Fibroblast of lung (primary cell): ENCODE measurements around the gene SEC24A.

Experiments used
- CTCF ChIP-seq, 2 donors: IDR thresholded peaks in 1 of 2; conservative IDR thresholded peaks in 1 of 2; 1 replicate in 1 of 2; 2 replicates in 1 of 2; pipeline ENCODE4 v1.5.1; 2011 to 2012; ENCODE audit warnings: low read length in 2 of 2, control low read depth in 1 of 2, inconsistent platforms in 1 of 2, low read depth in 1 of 2, mild to moderate bottlenecking in 1 of 2
- EZH2 ChIP-seq: IDR thresholded peaks from 2 replicates; pipeline ENCODE4 v1.5.1; 2012; ENCODE audit warnings: low read length, control low read depth, mild to moderate bottlenecking; ENCODE audit errors: missing control alignments

- TF ChIP-seq CTCF (conservative IDR thresholded peaks at IDR 0.05 in 1 of 2, IDR thresholded peaks at IDR 0.05 in 1 of 2; ENCODE audit: low read depth in 1 of 2, low read length in 2 of 2) (no peak), EZH2 (no peak)
Measured at GRCh38 chr5:134714120-134714519, 65.5 kb downstream of the SEC24A start.
